ENCODE measurements around the gene MISFA. TPM values are rescaled to one million over a fixed set of nuclear protein-coding genes. Genes with fewer than 3 reads are reported as not detected.

MISFA gene
- total RNA-seq, result not detected in 2 replicates

GRCh38 chr11:18599739-18600230 is at the start of gene MISFA:
MISFA (plus strand) TSS chr11:18599789; CDS start chr11:18599929, 140 bp downstream.

DNA sequence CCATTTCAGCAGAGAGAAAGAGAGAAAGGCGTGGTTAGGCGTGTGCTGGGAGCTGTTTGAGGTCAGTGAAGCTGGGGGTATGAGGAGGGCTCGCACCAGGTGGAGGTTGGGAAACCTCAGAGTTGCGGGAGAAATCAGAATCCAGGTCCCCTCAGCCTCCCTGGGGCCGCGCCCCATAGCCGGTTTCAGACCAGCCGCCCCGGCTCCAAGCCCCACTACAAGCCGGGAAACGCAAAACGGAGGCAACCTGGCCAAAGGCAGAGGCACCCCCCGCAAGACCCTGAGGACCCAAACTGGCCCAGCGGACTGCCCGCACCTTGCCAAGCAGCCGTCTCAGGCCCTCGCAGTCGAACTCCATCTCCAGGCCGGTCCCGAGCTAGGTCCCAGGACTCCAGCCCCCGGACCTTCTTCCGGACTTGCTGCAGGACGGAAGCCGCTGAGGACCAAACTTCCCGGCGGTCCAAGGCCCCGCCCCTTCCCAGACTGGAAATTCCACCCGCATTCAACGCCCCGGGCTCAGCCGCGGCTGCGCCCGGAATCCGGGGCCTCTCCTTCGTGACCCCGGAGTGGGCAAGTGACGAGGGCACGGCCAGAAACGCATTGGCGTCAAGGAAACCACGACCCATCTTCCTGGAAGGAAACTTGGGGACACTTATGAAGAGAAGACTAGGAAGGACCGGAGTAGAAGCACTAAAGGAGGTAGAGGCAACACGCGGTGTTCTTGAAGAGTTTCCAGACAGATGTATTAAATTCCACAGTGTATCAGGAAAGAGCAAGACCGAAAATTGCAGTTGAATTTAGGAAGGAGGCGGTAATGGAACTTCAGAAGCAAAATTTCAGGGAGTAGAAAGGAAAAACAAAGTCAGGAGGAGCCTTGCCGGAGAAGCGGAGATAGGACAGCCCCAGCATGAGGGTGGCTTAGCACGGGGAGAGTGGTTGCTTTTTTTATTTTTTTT is 11.0 kb upstream of the MISFA start, which contains the start of gene UEVLD:
UEVLD (minus strand) TSS at position 438 of the 956 bp plus-strand sequence; CDS start at position 358, 80 bp downstream.

GRCh38 chr11:18634140-18635032 is 34.8 kb downstream of the MISFA start, which contains the start of gene SPTY2D1:
SPTY2D1 (minus strand) TSS chr11:18634342; CDS start chr11:18634257, 85 bp downstream.

Other genes starting within 250 kb of the MISFA start
- 1,119 and 1,165 TPM in 2 replicates for gene LDHA, start 205.2 kb upstream of the MISFA start, total RNA-seq
- gene LDHC, start 187.5 kb upstream of the MISFA start, total RNA-seq, result 0.25 and 2.4 TPM in 2 replicates
- not detected in 2 replicates for gene LDHAL6A, start 143.9 kb upstream of the MISFA start, total RNA-seq
- 53.5 and 87.3 TPM in 2 replicates for gene TSG101, start 72.8 kb upstream of the MISFA start, total RNA-seq
- 19.5 and 19.7 TPM in 2 replicates for gene UEVLD, start 11.1 kb upstream of the MISFA start, total RNA-seq
- gene SPTY2D1, start 34.6 kb downstream of the MISFA start, total RNA-seq, result 12.3 and 24.2 TPM in 2 replicates
- 2.2 and 3.1 TPM in 2 replicates for gene TMEM86A, start 99.0 kb downstream of the MISFA start, total RNA-seq
- gene IGSF22, start 126.4 kb downstream of the MISFA start, total RNA-seq, result not detected in 2 replicates
- gene PTPN5, start 192.0 kb downstream of the MISFA start, total RNA-seq, result not detected in 2 replicates

Measured in cardiac ventricle fibroblast (primary cell).